LNCAP (cell line): ENCODE measurements around the gene SKI.

Experiments
- TF ChIP-seq, protein P1 (sequence below): fragments of 450-650 bp; IDR thresholded peaks from 2 replicates; pipeline ENCODE4 v1.5.1; 2017; ENCODE audit warnings: mild to moderate bottlenecking

SKI gene

GRCh38 chr1:2240270-2241156, 12.4 kb downstream of the SKI start:
- TF ChIP-seq, protein P1, sequence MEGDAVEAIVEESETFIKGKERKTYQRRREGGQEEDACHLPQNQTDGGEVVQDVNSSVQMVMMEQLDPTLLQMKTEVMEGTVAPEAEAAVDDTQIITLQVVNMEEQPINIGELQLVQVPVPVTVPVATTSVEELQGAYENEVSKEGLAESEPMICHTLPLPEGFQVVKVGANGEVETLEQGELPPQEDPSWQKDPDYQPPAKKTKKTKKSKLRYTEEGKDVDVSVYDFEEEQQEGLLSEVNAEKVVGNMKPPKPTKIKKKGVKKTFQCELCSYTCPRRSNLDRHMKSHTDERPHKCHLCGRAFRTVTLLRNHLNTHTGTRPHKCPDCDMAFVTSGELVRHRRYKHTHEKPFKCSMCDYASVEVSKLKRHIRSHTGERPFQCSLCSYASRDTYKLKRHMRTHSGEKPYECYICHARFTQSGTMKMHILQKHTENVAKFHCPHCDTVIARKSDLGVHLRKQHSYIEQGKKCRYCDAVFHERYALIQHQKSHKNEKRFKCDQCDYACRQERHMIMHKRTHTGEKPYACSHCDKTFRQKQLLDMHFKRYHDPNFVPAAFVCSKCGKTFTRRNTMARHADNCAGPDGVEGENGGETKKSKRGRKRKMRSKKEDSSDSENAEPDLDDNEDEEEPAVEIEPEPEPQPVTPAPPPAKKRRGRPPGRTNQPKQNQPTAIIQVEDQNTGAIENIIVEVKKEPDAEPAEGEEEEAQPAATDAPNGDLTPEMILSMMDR, result no peak

GRCh38 chr1:2241820-2242219, 13.7 kb downstream of the SKI start:
- TF ChIP-seq, protein P1, result no peak

DNA sequence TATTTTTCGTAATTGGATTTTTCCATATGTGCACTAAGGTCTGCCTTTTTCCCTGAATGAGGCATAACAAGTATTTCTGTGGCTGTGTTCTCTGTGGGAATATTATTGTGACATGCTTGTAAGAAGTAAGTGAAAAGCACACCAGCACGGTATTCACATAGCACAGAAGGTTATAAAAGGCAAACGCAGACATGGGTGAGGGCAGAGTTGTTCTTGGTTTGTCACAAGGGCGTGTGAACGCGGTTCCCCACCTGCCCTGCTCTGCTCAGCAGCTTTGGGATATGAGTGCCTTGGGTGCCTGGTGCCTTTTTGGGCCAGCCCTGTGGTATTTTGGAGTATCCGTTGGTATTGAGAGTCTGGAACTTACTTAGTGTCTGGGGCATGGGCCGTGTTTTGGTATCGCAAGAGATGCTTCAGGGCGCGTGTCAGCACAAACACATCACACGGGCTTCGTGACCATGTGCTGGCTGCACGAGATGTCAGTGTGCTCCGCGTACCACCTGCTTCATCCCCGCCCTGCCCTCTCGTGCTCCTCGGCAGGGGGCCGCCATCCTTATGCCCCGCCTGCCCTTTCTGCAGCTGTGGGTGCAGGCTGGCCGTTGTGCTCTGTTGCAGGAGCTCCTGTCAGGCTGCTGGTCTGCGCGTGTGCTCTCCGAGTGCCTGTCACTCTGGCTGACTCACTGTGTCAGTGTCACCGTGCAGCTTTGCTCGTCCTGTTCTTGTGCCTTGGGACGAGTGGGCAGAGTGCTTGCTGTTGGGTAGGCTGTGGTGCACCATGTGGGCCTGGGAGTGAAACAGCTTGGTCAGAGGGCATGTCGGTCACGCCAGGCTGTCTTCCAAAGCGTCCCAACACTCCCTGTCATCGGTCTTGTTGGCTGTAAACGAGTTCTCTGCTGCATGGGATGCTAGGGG, 15.0 kb downstream of the SKI start:
- TF ChIP-seq, protein P1, result no peak

DNA sequence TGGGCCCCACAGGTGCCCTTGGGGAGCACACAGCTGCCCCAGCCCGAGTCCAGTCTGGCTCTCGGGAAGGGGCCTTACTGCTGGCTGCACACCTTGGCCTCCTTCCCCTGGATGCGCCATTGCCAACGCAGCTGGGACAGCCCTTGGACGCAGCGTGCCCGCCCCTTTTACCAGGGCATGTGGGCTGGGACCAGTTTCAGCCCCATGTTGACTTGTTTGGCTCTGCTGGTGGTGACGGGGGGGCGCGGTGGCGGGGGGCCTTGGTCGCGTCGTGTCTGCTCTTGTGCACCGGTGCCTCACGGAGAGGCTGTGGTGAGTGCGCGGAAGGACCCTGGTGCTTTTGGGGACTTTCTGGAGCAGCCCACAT, 19.6 kb downstream of the SKI start:
- TF ChIP-seq, protein P1, result no peak

DNA sequence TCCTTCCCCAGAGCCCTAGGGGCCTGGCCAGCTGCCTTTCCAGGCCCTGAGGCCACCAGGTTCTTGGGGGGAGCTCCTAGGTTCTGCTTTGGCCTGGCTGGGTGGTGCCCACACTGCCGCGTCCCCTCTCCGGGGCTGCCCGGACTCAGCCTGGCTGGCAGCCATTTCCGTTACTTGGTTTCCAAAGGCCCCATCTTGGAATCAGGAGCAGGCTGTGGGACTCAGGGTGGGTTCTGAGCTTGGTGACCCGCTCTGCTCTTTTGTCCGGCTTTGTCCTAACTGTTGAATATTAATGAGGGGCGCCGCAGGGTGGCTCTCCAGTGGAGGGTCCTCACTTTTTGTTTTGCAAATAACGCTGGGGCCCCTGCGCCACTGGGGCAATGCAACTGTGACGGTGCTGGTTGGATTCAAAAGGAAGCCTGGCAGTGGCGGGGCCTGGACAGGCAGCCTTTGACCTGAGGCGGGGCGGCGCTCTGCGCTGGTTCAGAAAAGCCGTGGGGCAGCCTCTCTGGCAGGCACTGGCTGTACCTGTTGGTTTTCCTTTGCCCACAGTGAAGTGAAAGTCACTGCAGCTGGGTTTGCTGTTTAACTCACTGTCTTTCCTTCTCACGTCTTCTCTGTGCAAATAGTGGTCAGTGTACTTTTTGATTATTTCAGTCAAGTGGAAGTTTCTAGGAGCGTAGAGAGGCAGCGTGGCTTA, 20.2 kb downstream of the SKI start:
- TF ChIP-seq, protein P1, result no peak

- TF ChIP-seq, protein P1, result no peak
Observed at GRCh38 chr1:2248854-2249558, 20.9 kb downstream of the SKI start.

DNA sequence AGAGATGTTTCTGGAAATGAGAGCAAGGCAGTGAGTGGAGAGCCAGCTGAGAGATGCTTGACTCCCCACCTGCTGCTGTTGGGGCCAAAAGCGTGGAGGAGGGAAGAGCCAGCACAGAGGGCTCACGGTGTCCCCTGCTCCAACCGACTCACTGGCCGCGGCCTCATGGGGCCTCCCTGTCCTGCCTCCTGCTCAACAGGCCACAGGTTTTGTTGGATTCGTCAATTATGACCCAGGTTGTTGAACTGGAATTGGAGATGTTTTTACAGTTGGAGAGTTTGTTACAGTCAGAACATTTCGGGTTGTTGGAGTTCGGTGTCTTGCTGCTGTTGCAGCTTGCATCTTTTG, 21.4 kb downstream of the SKI start:
- TF ChIP-seq, protein P1, result no peak
